Endodermal cell (in vitro differentiated cells): ENCODE data around the gene RNF182. TPM values are rescaled to one million over a fixed set of nuclear protein-coding genes. Genes with fewer than 3 reads are reported as not detected.

Source experiments
- DNase-seq: peaks from one replicate; pipeline ENCODE4 v3.0.0-alpha.2; 2017
- H3K27ac ChIP-seq: 2 replicates; pipeline ENCODE4 v1.5.1; 2013; ENCODE audit warnings: mild to moderate bottlenecking, low read depth, low read length, moderate library complexity
- H3K27me3 ChIP-seq: 2 replicates; pipeline ENCODE4 v1.6.1; 2013; ENCODE audit warnings: mild to moderate bottlenecking, low read length, moderate library complexity; ENCODE audit not compliant: insufficient read depth, control insufficient read depth, poor library complexity, severe bottlenecking
- H3K36me3 ChIP-seq: 2 replicates; pipeline ENCODE4 v1.7.0; 2013; ENCODE audit warnings: mild to moderate bottlenecking, low read length, moderate library complexity; ENCODE audit not compliant: control insufficient read depth, insufficient read depth
- H3K4me1 ChIP-seq: one replicate; pipeline ENCODE4 v1.7.0; 2013; ENCODE audit warnings: low read length; ENCODE audit not compliant: control insufficient read depth, insufficient read depth
- H3K4me3 ChIP-seq: 2 replicates; pipeline ENCODE4 v1.5.1; 2013; ENCODE audit warnings: mild to moderate bottlenecking, low read length, moderate library complexity
- H3K9ac ChIP-seq: 2 replicates; pipeline ENCODE4 v1.6.1; 2013; ENCODE audit warnings: mild to moderate bottlenecking, low read length, moderate library complexity; ENCODE audit not compliant: poor library complexity, severe bottlenecking; ENCODE audit errors: extremely low read depth
- H3K9me3 ChIP-seq: 2 replicates; pipeline ENCODE4 v1.6.1; 2013; ENCODE audit warnings: mild to moderate bottlenecking, low read length, moderate library complexity; ENCODE audit not compliant: control insufficient read depth
- H3K27ac Mint-ChIP-seq: 2 replicates; pipeline ENCODE4 v1.8.0; 2020; ENCODE audit warnings: mixed read lengths
- H3K27me3 Mint-ChIP-seq: 2 replicates; pipeline ENCODE4 v1.8.0; 2021; ENCODE audit warnings: mild to moderate bottlenecking, mixed read lengths; ENCODE audit not compliant: insufficient read depth
- H3K36me3 Mint-ChIP-seq: 2 replicates; pipeline ENCODE4 v1.8.0; 2020; ENCODE audit warnings: low read depth, mixed read lengths
- H3K4me1 Mint-ChIP-seq: 2 replicates; pipeline ENCODE4 v1.8.0; 2020; ENCODE audit warnings: mixed read lengths
- H3K4me3 Mint-ChIP-seq: 2 replicates; pipeline ENCODE4 v1.8.0; 2020; ENCODE audit warnings: mild to moderate bottlenecking, moderate library complexity, mixed read lengths
- H3K9me3 Mint-ChIP-seq: 2 replicates; pipeline ENCODE4 v1.8.0; 2020; ENCODE audit warnings: mild to moderate bottlenecking, mixed read lengths
- CTCF ChIP-seq: fragments of 200-600 bp; sonication (generic); conservative IDR thresholded peaks from 2 replicates; pipeline ENCODE4 v1.5.0; 2021; ENCODE audit warnings: antibody characterized with exemption, mild to moderate bottlenecking
- WGBS, 2 experiments: methylation state at CpG; one replicate each; pipeline versions ENCODE4 v1.1.5 to v1.1.7; 2013; ENCODE audit warnings: missing lambda C conversion rate in 2 of 2, mixed read lengths in 1 of 2; ENCODE audit not compliant: insufficient coverage in 1 of 2, insufficient read length in 1 of 2; 5-methylcytosine and 5-hydroxymethylcytosine counted together
- total RNA-seq, 2 donors: library from RNA; stranded (reverse); fragmentation: NEBNext Ultra II Directional in 1 of 2; extraction: Animal tissue kit (Norgen Biotek cat#: 25700) in 1 of 2; gene quantifications; 2 replicates in 1 of 2; 3 replicates in 1 of 2; pipeline ENCODE4 v1.2.1, GENCODE V29; 2021

The RNF182 gene
- total RNA-seq, 2 donors from 2014 or later = 4.1 to 5.2 TPM

GRCh38 chr6:13992417-13993055, 67.8 kb downstream of the RNF182 start:
- no peak for DNase-seq
- peaks cover 2% of the 10 kb centered on the region for H3K27me3 Mint-ChIP-seq
- H3K9ac ChIP-seq = no peak overlapping the region
- no peaks in the 10 kb centered on the region for H3K9me3 Mint-ChIP-seq
- no peaks in the 10 kb centered on the region for H3K9me3 ChIP-seq
- H3K4me1 ChIP-seq = no peaks in the 10 kb centered on the region
- H3K4me3 ChIP-seq = no peak overlapping the region
- no peak for TF ChIP-seq CTCF
- 90 to 93% methylated on average over 3 to 5 of the region's 5 CpGs for WGBS, 2 experiments
- H3K36me3 Mint-ChIP-seq = no peaks in the 10 kb centered on the region
- H3K27me3 ChIP-seq = no peaks in the 10 kb centered on the region
- H3K36me3 ChIP-seq = no peaks in the 10 kb centered on the region
- H3K4me1 Mint-ChIP-seq = no peaks in the 10 kb centered on the region
- no peak overlapping the region for H3K27ac ChIP-seq
- no peak overlapping the region for H3K27ac Mint-ChIP-seq
- H3K4me3 Mint-ChIP-seq = no peak overlapping the region

- H3K27me3 Mint-ChIP-seq = peaks cover 2% of the 10 kb centered on the region
- TF ChIP-seq CTCF = no peak
- Histone ChIP-seq H3K9ac (no peak overlapping the region), H3K4me1 (no peaks in the 10 kb centered on the region), H3K27me3 (no peaks in the 10 kb centered on the region), H3K4me3 (no peak overlapping the region), H3K27ac (no peak overlapping the region), H3K36me3 (no peaks in the 10 kb centered on the region), H3K9me3 (no peaks in the 10 kb centered on the region)
- no peaks in the 10 kb centered on the region for H3K4me1 Mint-ChIP-seq
- H3K9me3 Mint-ChIP-seq = peaks cover 2% of the 10 kb centered on the region
- no peaks in the 10 kb centered on the region for H3K36me3 Mint-ChIP-seq
- DNase-seq = no peak
- H3K4me3 Mint-ChIP-seq = no peak overlapping the region
- H3K27ac Mint-ChIP-seq = no peak overlapping the region
- WGBS, 2 experiments = 92% methylated on average over 1 of the region's 2 CpGs; no CpG with 5 or more reads in 1 of the 2 experiments
Observed at GRCh38 chr6:13993416-13993815, 68.7 kb downstream of the RNF182 start.

GRCh38 chr6:13998356-13998755, 73.6 kb downstream of the RNF182 start:
- H3K9me3 Mint-ChIP-seq = peaks cover 12% of the 10 kb centered on the region
- H3K27ac ChIP-seq = no peak overlapping the region
- DNase-seq = no peak
- H3K4me3 Mint-ChIP-seq = no peak overlapping the region
- H3K9me3 ChIP-seq = no peaks in the 10 kb centered on the region
- H3K36me3 Mint-ChIP-seq = no peaks in the 10 kb centered on the region
- no peaks in the 10 kb centered on the region for H3K36me3 ChIP-seq
- H3K4me1 Mint-ChIP-seq = no peaks in the 10 kb centered on the region
- WGBS, 2 experiments = 86 to 100% methylated on average over 1 to 3 of the region's 3 CpGs
- no peaks in the 10 kb centered on the region for H3K27me3 ChIP-seq
- no peak overlapping the region for H3K27ac Mint-ChIP-seq
- no peak overlapping the region for H3K9ac ChIP-seq
- H3K4me1 ChIP-seq = no peaks in the 10 kb centered on the region
- no peak for TF ChIP-seq CTCF
- no peak overlapping the region for H3K4me3 ChIP-seq
- H3K27me3 Mint-ChIP-seq = no peaks in the 10 kb centered on the region
